GM23248 (cell line): ENCODE data around the gene NDUFB10.
"Not testable (repeated sequence)": the region's sequence is repeated elsewhere in the genome, so short reads cannot be mapped to it uniquely, and the experiment has no call there.

ENCODE experiments used
- EZH2 ChIP-seq: fragments of 200-600 bp; sonication (generic); IDR thresholded peaks from 2 replicates; pipeline ENCODE4 v1.6.1; 2018; ENCODE audit warnings: antibody characterized with exemption, mild to moderate bottlenecking; ENCODE audit not compliant: insufficient read depth, poor library complexity, severe bottlenecking
- EZH2phosphoT487 ChIP-seq: fragments of 200-600 bp; sonication (generic); IDR thresholded peaks from 2 replicates; pipeline ENCODE4 v1.6.1; 2018; ENCODE audit warnings: antibody characterized with exemption, moderate library complexity, mild to moderate bottlenecking, low read depth; ENCODE audit not compliant: insufficient read depth

GRCh38 chr16:1920122-1920521 lies 39.2 kb upstream of the NDUFB10 start:
- TF ChIP-seq EZH2phosphoT487, EZH2: not testable (repeated sequence)
